H9 (cell line): ENCODE results near the gene KCTD19. TPM values are rescaled to one million over a fixed set of nuclear protein-coding genes. Genes with fewer than 3 reads are reported as not detected.

Experiments
- DNase-seq: peaks from one replicate; pipeline ENCODE4 v3.0.0-alpha.2; 2017
- H2AFZ ChIP-seq: one replicate; pipeline ENCODE4 v1.6.1; 2013; ENCODE audit warnings: mild to moderate bottlenecking, low read length, control low read depth, moderate library complexity
- H2AK5ac ChIP-seq: 2 replicates; pipeline ENCODE4 v1.6.1; 2013; ENCODE audit warnings: low read length, control low read depth, mixed read lengths; ENCODE audit not compliant: insufficient read length
- H2BK120ac ChIP-seq: one replicate; pipeline ENCODE4 v1.6.1; 2013; ENCODE audit warnings: low read depth, mild to moderate bottlenecking, low read length, control low read depth, inconsistent platforms; ENCODE audit not compliant: poor library complexity, severe bottlenecking
- H2BK12ac ChIP-seq: 2 replicates; pipeline ENCODE4 v1.6.1; 2013; ENCODE audit warnings: low read length, control low read depth, mixed read lengths, low read depth; ENCODE audit not compliant: insufficient read length
- H2BK15ac ChIP-seq: 2 replicates; pipeline ENCODE4 v1.6.1; 2013; ENCODE audit warnings: low read depth, low read length, control low read depth
- H2BK20ac ChIP-seq: one replicate; pipeline ENCODE4 v1.6.1; 2013; ENCODE audit warnings: low read depth, mild to moderate bottlenecking, low read length, control low read depth, inconsistent platforms; ENCODE audit not compliant: poor library complexity, severe bottlenecking
- H2BK5ac ChIP-seq: 2 replicates; pipeline ENCODE4 v1.6.1; 2013; ENCODE audit warnings: low read length, control low read depth, mixed read lengths; ENCODE audit not compliant: insufficient read length
- H3K14ac ChIP-seq: 2 replicates; pipeline ENCODE4 v1.6.1; 2013; ENCODE audit warnings: low read length, control low read depth; ENCODE audit not compliant: insufficient read depth
- H3K18ac ChIP-seq: 2 replicates; pipeline ENCODE4 v1.6.1; 2013; ENCODE audit warnings: low read depth, mild to moderate bottlenecking, mixed read lengths, low read length, control low read depth; ENCODE audit not compliant: insufficient read length
- H3K23ac ChIP-seq: 2 replicates; pipeline ENCODE4 v1.6.1; 2013; ENCODE audit warnings: low read length, control low read depth, mixed read lengths, low read depth; ENCODE audit not compliant: insufficient read length
- H3K23me2 ChIP-seq: 2 replicates; pipeline ENCODE4 v1.6.1; 2013; ENCODE audit warnings: low read depth, mild to moderate bottlenecking, mixed read lengths, low read length, control low read depth; ENCODE audit not compliant: insufficient read length, poor library complexity, severe bottlenecking
- H3K27ac ChIP-seq: 2 replicates; pipeline ENCODE4 v1.5.1; 2013; ENCODE audit warnings: low read length, control low read depth, mixed read lengths, low read depth; ENCODE audit not compliant: insufficient read length
- H3K27me3 ChIP-seq: 2 replicates; pipeline ENCODE4 v1.6.1; 2013; ENCODE audit warnings: low read length, control low read depth, inconsistent platforms; ENCODE audit not compliant: insufficient read depth
- H3K4ac ChIP-seq: 2 replicates; pipeline ENCODE4 v1.6.1; 2013; ENCODE audit warnings: low read depth, mild to moderate bottlenecking, control low read depth, inconsistent platforms, low read length, moderate library complexity
- H3K4me1 ChIP-seq: 2 replicates; pipeline ENCODE4 v1.6.1; 2013; ENCODE audit warnings: low read length, control low read depth, inconsistent platforms; ENCODE audit not compliant: insufficient read depth
- H3K4me2 ChIP-seq: 2 replicates; pipeline ENCODE4 v1.6.1; 2013; ENCODE audit warnings: low read length, control low read depth, mixed read lengths; ENCODE audit not compliant: insufficient read length, insufficient read depth
- H3K56ac ChIP-seq: 2 replicates; pipeline ENCODE4 v1.6.1; 2013; ENCODE audit warnings: low read depth, mild to moderate bottlenecking, mixed read lengths, low read length, control low read depth; ENCODE audit not compliant: insufficient read length
- H3K79me1 ChIP-seq: 2 replicates; pipeline ENCODE4 v1.6.1; 2013; ENCODE audit warnings: low read depth, mild to moderate bottlenecking, moderate library complexity, low read length, control low read depth, inconsistent platforms; ENCODE audit not compliant: insufficient read depth, poor library complexity, severe bottlenecking
- H3K79me2 ChIP-seq: 2 replicates; pipeline ENCODE4 v1.6.1; 2013; ENCODE audit warnings: low read length, control low read depth, inconsistent platforms; ENCODE audit not compliant: insufficient read depth
- H3K9ac ChIP-seq: 2 replicates; pipeline ENCODE4 v1.6.1; 2013; ENCODE audit warnings: low read length, control low read depth, mixed read lengths; ENCODE audit not compliant: insufficient read length; ENCODE audit errors: extremely low read depth
- H3K9me3 ChIP-seq: one replicate; pipeline ENCODE4 v1.6.1; 2013; ENCODE audit warnings: low read depth, low read length, inconsistent platforms; ENCODE audit not compliant: control insufficient read depth
- H3T11ph ChIP-seq: one replicate; pipeline ENCODE4 v1.6.1; 2013; ENCODE audit warnings: mild to moderate bottlenecking, low read length, control low read depth, inconsistent platforms
- H4K20me1 ChIP-seq: one replicate; pipeline ENCODE4 v1.6.1; 2013; ENCODE audit not compliant: control insufficient read depth, insufficient read length, insufficient read depth
- H4K5ac ChIP-seq: 2 replicates; pipeline ENCODE4 v1.6.1; 2013; ENCODE audit warnings: low read depth, mild to moderate bottlenecking, mixed read lengths, low read length, control low read depth; ENCODE audit not compliant: insufficient read length
- H4K8ac ChIP-seq: replicated peaks from 2 replicates; pipeline ENCODE4 v1.6.1; 2013; ENCODE audit warnings: low read length, control low read depth, mixed read lengths, low read depth; ENCODE audit not compliant: insufficient read length
- H4K91ac ChIP-seq: 2 replicates; pipeline ENCODE4 v1.6.1; 2013; ENCODE audit warnings: low read depth, mild to moderate bottlenecking, moderate library complexity, mixed read lengths, low read length, control low read depth; ENCODE audit not compliant: insufficient read length
- H3K27ac Mint-ChIP-seq, 3 experiments: 2 replicates in 2 of 3; 3 replicates in 1 of 3; pipeline ENCODE4 v1.8.0; 2020 to 2021; ENCODE audit warnings: mixed read lengths in 3 of 3, mild to moderate bottlenecking in 1 of 3, moderate library complexity in 1 of 3
- H3K27me3 Mint-ChIP-seq: 2 replicates; pipeline ENCODE4 v1.8.0; 2021; ENCODE audit warnings: low read depth, mild to moderate bottlenecking, moderate library complexity, mixed read lengths
- H3K36me3 Mint-ChIP-seq, 3 experiments: 2 replicates in 2 of 3; 3 replicates in 1 of 3; pipeline ENCODE4 v1.8.0; 2020 to 2021; ENCODE audit warnings: low read depth in 3 of 3, mixed read lengths in 3 of 3; ENCODE audit not compliant: insufficient read depth in 1 of 3
- H3K4me1 Mint-ChIP-seq, 2 experiments: 2 replicates each; pipeline ENCODE4 v1.8.0; 2020; ENCODE audit warnings: mixed read lengths in 2 of 2
- H3K4me3 Mint-ChIP-seq, 2 experiments: 2 replicates in 1 of 2; 3 replicates in 1 of 2; pipeline ENCODE4 v1.8.0; 2020 to 2021; ENCODE audit warnings: mild to moderate bottlenecking in 2 of 2, mixed read lengths in 2 of 2, moderate library complexity in 1 of 2
- H3K9me3 Mint-ChIP-seq, 2 experiments: 2 replicates in 1 of 2; 3 replicates in 1 of 2; pipeline ENCODE4 v1.8.0; 2020; ENCODE audit warnings: mild to moderate bottlenecking in 2 of 2, mixed read lengths in 2 of 2, moderate library complexity in 1 of 2
- CTCF ChIP-seq: fragments of 200-600 bp; sonication (generic); conservative IDR thresholded peaks from 3 replicates; pipeline ENCODE4 v1.8.0; 2021; ENCODE audit warnings: antibody characterized with exemption, mild to moderate bottlenecking
- WGBS: extraction: QIAGEN DNeasy Blood & Tissue Kit; methylation state at CpG from one replicate; pipeline ENCODE4 v1.1.7; 2013; ENCODE audit warnings: missing lambda C conversion rate, low lambda C conversion rate, mixed read lengths; ENCODE audit not compliant: insufficient read length; ENCODE audit errors: extremely low coverage; 5-methylcytosine and 5-hydroxymethylcytosine counted together
- total RNA-seq: library from RNA; stranded (reverse); gene quantifications from 2 replicates; pipeline ENCODE4 v1.2.1, GENCODE V29; 2021

The KCTD19 gene
- total RNA-seq, 1 experiment from 2014 or later: 0.13 TPM

DNA sequence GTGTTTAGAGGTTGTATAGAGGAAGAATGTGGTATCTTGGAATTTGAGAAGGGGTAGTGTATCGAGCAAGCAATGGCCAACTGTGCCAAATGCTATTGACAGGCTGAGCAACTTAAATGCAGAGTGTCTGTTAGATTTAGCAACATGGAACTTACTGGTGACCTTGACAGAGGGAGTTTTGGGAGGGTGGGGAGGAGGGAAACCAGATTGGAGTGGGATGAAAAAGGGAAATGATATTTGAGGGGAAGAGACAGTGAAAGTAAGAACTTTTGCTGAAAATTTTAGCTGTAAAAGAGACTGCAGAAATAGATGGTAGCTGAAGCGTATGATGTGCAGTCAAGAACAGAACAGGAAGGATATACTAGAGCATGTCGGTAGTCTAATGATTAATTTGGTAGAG is 1.2 kb upstream of the KCTD19 start:
- no peaks in the 10 kb centered on the region for H3K36me3 Mint-ChIP-seq
- Histone ChIP-seq H4K5ac (no peak overlapping the region), H2BK120ac (no peak overlapping the region), H3K23me2 (peaks cover 3% of the 10 kb centered on the region), H2AK5ac (no peak overlapping the region), H2BK5ac (no peak overlapping the region), H3K4me2 (no peak overlapping the region), H3K9me3 (no peaks in the 10 kb centered on the region), H3K14ac (no peak overlapping the region), H2BK20ac (no peak overlapping the region), H4K91ac (no peak overlapping the region), H3K27ac (no peak overlapping the region), H3K23ac (no peak overlapping the region), H3K79me2 (no peaks in the 10 kb centered on the region), H2AFZ (no peak overlapping the region), H3K18ac (no peak overlapping the region), H2BK15ac (no peak overlapping the region), H4K20me1 (no peaks in the 10 kb centered on the region), H3K9ac (no peak overlapping the region), H3K79me1 (no peaks in the 10 kb centered on the region), H3K4ac (no peak overlapping the region), H3K27me3 (peaks cover 3% of the 10 kb centered on the region), H3K56ac (no peak overlapping the region), H3T11ph (no peak overlapping the region), H4K8ac (no peak overlapping the region), H3K4me1 (no peaks in the 10 kb centered on the region), H2BK12ac (no peak overlapping the region)
- DNase-seq: no peak
- WGBS: no CpG with 5 or more reads among the region's 3 CpGs
- peaks cover 60% of the 10 kb centered on the region for H3K27me3 Mint-ChIP-seq
- peaks cover 6 to 7% of the 10 kb centered on the region in 2 experiments for H3K4me1 Mint-ChIP-seq
- no peak for TF ChIP-seq CTCF
- H3K9me3 Mint-ChIP-seq: no peaks in the 10 kb centered on the region; a peak in 1 of 5 replicates
- no peak overlapping the region for H3K27ac Mint-ChIP-seq
- no peak overlapping the region for H3K4me3 Mint-ChIP-seq
